ENCODE results near the gene HSDL1.

HSDL1 gene

DNA sequence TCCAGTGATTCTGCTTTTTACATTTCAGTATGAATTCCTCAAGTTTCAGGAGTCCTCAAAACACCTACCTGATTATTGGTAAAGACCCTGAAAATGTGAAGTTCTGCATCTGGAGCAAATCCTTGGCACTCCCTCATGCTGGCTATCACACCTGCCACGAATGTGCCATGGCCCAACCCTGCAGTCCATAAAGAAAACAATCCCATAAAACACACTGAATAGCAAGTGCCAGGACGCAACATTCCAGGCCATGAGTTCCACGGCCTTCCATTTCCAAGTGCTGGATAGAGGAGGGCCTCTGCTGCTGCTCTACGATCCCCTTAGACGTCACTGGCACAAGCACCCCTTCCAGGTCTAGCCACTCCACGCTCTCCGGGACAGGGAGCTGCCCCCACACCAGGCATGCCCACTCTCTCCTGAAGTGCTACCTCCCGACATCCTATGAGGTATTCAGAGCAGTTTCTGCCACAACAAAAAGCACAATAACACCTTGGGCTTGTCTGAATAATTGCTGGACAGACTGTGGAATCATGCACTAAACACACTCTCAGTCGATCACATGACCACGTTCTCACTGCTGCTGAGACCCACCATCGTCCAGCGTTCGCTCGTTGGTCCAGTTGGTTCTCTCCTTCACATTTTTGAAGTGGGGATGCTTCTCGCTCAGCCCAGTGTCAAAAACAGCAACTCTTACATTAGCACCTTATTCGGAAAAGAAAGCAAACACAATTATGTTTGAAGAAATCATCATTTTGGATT is 51.7 kb downstream of the HSDL1 start:
- peaks cover 30% of the 10 kb centered on the region for H3K36me3 ChIP-seq (ENCODE audit: insufficient read depth, low read length)
- H3K9me3 ChIP-seq (ENCODE audit: control insufficient read depth, insufficient read depth, low read length) = no peaks in the 10 kb centered on the region
- H3K4me1 ChIP-seq (ENCODE audit: insufficient read depth, low read length) = no peaks in the 10 kb centered on the region
- no peak overlapping the region for H3K9ac ChIP-seq (ENCODE audit: low read depth, low read length)

DNA sequence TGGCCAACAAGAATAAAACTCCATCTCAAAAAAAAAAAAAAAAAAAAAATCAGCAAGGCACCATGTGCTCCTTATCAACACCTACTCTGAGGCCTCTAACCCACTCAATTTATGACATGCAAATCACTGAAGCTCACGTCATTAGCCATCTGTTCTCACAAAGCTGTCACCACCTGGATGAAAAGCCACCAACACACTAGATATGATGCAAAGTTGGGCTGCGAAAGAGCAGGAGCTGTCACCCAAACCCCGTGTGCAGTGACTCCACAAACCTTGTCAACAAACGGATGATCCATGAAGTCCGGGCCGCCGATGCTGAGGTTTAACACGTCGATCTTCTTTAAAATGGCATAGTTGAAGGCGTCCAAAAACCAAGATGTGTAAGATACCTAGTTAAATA is 53.5 kb downstream of the HSDL1 start:
- H3K36me3 ChIP-seq (ENCODE audit: insufficient read depth, low read length) = peaks cover 30% of the 10 kb centered on the region
- H3K9me3 ChIP-seq (ENCODE audit: control insufficient read depth, insufficient read depth, low read length) = no peaks in the 10 kb centered on the region
- no peak overlapping the region for H3K9ac ChIP-seq (ENCODE audit: low read depth, low read length)
- no peaks in the 10 kb centered on the region for H3K4me1 ChIP-seq (ENCODE audit: insufficient read depth, low read length)

DNA sequence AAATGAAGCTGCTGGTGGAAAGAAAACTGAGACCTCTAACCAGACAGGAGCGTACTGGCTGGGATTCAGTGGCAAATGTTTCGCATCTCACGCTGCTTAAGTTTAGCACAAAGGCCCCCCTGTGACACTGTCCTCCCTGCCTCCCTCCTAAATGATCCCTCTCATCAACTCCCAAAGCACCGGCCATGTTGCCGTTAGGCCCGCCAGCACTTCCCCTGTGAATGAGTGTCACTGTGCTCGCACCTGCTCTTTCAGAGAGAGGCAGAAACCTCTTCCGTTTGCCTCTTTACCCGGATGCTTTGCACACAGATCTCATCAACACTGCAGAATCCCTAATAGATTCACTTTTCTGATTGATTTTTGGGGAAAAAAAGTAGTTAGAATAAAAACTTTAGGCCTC is 54.8 kb downstream of the HSDL1 start:
- H3K9me3 ChIP-seq (ENCODE audit: control insufficient read depth, insufficient read depth, low read length) = no peaks in the 10 kb centered on the region
- no peaks in the 10 kb centered on the region for H3K4me1 ChIP-seq (ENCODE audit: insufficient read depth, low read length)
- H3K9ac ChIP-seq (ENCODE audit: low read depth, low read length) = no peak overlapping the region
- H3K36me3 ChIP-seq (ENCODE audit: insufficient read depth, low read length) = peaks cover 26% of the 10 kb centered on the region

GRCh38 chr16:84088695-84089395 is 56.1 kb downstream of the HSDL1 start:
- H3K4me1 ChIP-seq (ENCODE audit: insufficient read depth, low read length) = no peaks in the 10 kb centered on the region
- H3K9me3 ChIP-seq (ENCODE audit: control insufficient read depth, insufficient read depth, low read length) = no peaks in the 10 kb centered on the region
- H3K9ac ChIP-seq (ENCODE audit: low read depth, low read length) = no peak overlapping the region
- peaks cover 21% of the 10 kb centered on the region for H3K36me3 ChIP-seq (ENCODE audit: insufficient read depth, low read length)

DNA sequence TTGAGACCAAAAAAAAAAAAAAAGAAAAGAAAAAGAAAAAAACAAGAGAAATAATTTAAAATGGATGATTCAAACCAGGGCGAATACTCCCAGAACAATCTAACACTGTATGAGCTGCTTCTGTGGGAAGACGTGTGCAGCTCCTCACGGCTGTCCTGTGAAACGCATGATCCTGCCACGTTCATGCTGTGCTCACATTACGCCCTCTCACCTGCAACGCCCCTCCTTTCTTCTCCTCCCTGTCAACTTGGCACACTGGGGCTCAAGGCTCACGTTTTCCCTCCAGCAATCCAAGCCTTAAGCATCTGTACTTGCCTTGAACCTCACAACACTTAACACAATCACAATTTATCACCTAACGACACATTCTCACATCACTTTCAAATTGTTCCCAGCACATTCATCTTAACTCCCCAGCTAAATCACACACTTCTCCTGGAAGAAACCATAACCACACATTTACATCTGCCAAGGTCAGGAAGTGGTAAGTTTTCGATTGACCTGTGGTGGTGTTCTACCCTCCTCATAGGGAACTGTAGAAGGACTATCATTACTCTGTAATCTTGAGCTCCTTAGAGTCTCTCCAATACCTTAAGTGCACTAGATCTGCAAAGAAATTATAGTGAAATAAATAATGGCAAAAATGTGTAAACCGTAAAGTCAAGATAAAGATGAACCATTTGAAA is 57.4 kb downstream of the HSDL1 start:
- Histone ChIP-seq H3K9me3 (ENCODE audit: control insufficient read depth, insufficient read depth, low read length) (no peaks in the 10 kb centered on the region), H3K36me3 (ENCODE audit: insufficient read depth, low read length) (peaks cover 10% of the 10 kb centered on the region), H3K4me1 (ENCODE audit: insufficient read depth, low read length) (no peaks in the 10 kb centered on the region), H3K9ac (ENCODE audit: low read depth, low read length) (no peak overlapping the region)

DNA sequence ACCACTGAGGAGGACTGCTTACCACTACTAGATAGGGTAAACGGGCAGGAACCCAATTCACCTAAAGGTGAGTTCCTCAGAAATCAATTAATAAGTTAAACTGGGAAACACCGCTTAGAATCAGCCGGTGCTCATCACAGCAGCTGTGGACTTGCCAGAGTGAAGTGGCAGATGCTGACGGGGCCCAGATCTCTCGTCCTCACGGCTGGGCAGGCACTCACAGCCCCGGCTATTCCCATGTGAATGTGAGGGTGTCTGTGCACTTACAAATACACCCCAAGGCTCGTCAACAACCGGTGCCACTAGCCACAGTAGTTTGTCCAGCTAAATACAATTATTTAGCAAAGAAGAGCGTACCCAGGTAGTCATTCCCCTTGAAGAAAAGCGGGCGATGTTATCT is 58.0 kb downstream of the HSDL1 start:
- Histone ChIP-seq H3K9me3 (ENCODE audit: control insufficient read depth, insufficient read depth, low read length) (no peaks in the 10 kb centered on the region), H3K36me3 (ENCODE audit: insufficient read depth, low read length) (peaks cover 10% of the 10 kb centered on the region), H3K9ac (ENCODE audit: low read depth, low read length) (no peak overlapping the region), H3K4me1 (ENCODE audit: insufficient read depth, low read length) (no peaks in the 10 kb centered on the region)

GRCh38 chr16:84086341-84086740 is 58.6 kb downstream of the HSDL1 start:
- H3K4me1 ChIP-seq (ENCODE audit: insufficient read depth, low read length) = no peaks in the 10 kb centered on the region
- H3K36me3 ChIP-seq (ENCODE audit: insufficient read depth, low read length) = peaks cover 10% of the 10 kb centered on the region
- H3K9me3 ChIP-seq (ENCODE audit: control insufficient read depth, insufficient read depth, low read length) = no peaks in the 10 kb centered on the region
- no peak overlapping the region for H3K9ac ChIP-seq (ENCODE audit: low read depth, low read length)

DNA sequence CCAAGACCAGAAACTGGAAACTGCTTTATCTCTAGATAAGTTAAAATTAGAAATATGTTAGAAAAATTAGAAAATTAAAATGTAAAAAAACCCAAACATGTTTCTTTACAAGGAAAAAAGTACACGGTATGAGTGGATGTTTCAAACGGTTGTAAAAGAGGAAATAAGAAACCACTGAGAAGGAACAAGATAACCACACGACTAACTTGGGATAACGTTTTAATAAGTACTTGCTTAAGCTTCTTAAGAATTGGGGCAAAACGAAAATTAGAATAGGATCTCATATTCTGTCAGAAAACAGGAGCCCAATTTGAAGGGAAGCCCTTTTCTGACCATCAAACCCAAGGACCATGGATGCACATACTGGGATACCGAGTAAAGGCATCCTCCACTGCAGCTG is 59.2 kb downstream of the HSDL1 start:
- peaks cover 10% of the 10 kb centered on the region for H3K36me3 ChIP-seq (ENCODE audit: insufficient read depth, low read length)
- no peak overlapping the region for H3K9ac ChIP-seq (ENCODE audit: low read depth, low read length)

DNA sequence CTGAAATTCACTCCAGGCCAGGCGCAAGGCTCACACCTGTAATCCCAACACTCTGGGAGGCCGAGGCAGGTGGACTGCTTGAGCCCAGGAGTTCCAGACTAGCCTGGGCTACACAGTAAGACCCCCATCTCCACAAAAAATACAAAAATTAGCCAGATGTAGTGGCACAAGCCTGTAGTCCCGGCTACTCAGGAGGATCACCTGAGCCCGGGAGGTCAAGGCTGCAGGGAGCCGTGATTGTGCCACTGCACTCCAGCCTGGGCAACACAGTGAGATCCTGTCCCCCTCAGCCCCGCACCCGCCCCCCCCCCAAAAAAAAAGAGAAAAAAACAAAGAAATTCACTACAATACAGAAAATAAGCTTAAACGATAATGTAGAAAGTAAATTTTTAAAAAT is 59.7 kb downstream of the HSDL1 start:
- no peaks in the 10 kb centered on the region for H3K9me3 ChIP-seq (ENCODE audit: control insufficient read depth, insufficient read depth, low read length)
- no peak overlapping the region for H3K9ac ChIP-seq (ENCODE audit: low read depth, low read length)
- H3K36me3 ChIP-seq (ENCODE audit: insufficient read depth, low read length) = peaks cover 10% of the 10 kb centered on the region
- no peaks in the 10 kb centered on the region for H3K4me1 ChIP-seq (ENCODE audit: insufficient read depth, low read length)

More for the DNA sequence above, 59.2 kb downstream of the HSDL1 start:
- Histone ChIP-seq H3K4me1 (ENCODE audit: insufficient read depth, low read length) (no peaks in the 10 kb centered on the region), H3K9me3 (ENCODE audit: control insufficient read depth, insufficient read depth, low read length) (no peaks in the 10 kb centered on the region)

- Histone ChIP-seq H3K9ac (ENCODE audit: low read depth, low read length) (no peak overlapping the region), H3K4me1 (ENCODE audit: insufficient read depth, low read length) (no peaks in the 10 kb centered on the region), H3K9me3 (ENCODE audit: control insufficient read depth, insufficient read depth, low read length) (no peaks in the 10 kb centered on the region), H3K36me3 (ENCODE audit: insufficient read depth, low read length) (peaks cover 10% of the 10 kb centered on the region)
Observed at GRCh38 chr16:84084570-84085270, 60.3 kb downstream of the HSDL1 start.

DNA sequence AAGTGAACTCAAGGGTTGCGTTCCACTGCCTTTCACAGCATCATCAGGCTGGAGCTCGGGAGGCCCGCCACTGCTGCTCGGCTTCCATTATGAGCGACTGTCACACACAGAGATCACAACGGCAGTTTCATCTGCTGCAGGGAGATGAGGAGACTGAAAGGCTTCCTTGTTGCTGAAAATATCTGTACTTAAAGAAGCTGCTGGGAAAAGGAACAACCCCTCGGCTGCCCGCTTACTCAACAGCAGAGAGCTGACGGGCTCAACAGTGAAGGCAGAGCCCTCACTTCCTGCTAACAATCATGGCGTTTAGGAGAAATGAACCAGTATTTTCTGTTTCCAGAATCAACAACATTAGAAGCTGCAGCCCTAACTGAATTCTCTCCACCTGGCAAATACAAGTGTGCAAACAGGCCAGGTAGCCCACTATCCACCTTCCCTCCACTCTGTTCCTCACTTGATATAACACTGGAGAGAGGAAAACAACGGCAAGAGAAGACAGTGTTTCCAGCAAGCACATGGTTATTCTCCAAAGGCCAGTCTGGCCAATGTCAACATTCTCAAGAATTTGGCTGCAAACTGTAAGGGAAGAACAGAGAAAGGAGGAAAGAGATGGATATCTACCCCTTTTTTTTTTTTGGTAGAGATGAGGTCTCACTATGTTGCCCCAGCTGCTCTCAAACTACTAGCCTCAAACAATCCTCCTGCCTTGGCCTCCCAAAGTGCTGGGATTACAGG is 62.0 kb downstream of the HSDL1 start:
- Histone ChIP-seq H3K36me3 (ENCODE audit: insufficient read depth, low read length) (peaks cover 6% of the 10 kb centered on the region), H3K9me3 (ENCODE audit: control insufficient read depth, insufficient read depth, low read length) (no peaks in the 10 kb centered on the region), H3K9ac (ENCODE audit: low read depth, low read length) (no peak overlapping the region), H3K4me1 (ENCODE audit: insufficient read depth, low read length) (no peaks in the 10 kb centered on the region)

GRCh38 chr16:84082110-84082509 is 62.9 kb downstream of the HSDL1 start:
- H3K36me3 ChIP-seq (ENCODE audit: insufficient read depth, low read length) = peaks cover 6% of the 10 kb centered on the region

DNA sequence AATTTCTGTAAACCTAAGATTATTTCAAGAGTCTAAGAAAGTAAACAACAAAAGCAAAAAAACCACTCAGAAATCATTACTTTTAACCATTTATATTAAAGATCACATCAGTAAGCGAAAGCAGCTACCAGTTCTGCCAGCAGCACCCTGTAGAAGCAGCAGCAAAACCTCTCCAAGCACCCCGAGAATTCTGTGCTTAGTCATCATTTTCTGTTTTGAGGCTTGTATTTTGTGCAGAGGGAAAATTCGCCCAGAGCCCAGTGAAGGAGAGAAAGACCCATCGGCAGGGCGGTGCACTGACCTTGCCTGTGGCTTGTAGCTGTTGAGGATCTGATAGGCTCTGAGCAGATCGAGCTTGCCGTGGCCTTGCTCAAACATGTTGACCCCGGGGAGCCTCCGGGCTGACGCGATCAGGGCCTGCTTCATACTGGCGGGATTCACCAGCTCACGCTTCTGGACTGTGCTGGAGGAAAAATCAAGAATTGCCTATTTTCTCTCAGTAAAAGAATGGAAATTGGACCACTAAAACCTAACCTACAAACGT is 63.5 kb downstream of the HSDL1 start:
- H3K9ac ChIP-seq (ENCODE audit: low read depth, low read length) = no peak overlapping the region

More at GRCh38 chr16:84082110-84082509, 62.9 kb downstream of the HSDL1 start:
- Histone ChIP-seq H3K9ac (ENCODE audit: low read depth, low read length) (no peak overlapping the region), H3K9me3 (ENCODE audit: control insufficient read depth, insufficient read depth, low read length) (no peaks in the 10 kb centered on the region), H3K4me1 (ENCODE audit: insufficient read depth, low read length) (no peaks in the 10 kb centered on the region)

More for the DNA sequence above, 63.5 kb downstream of the HSDL1 start:
- H3K4me1 ChIP-seq (ENCODE audit: insufficient read depth, low read length) = no peaks in the 10 kb centered on the region
- no peaks in the 10 kb centered on the region for H3K9me3 ChIP-seq (ENCODE audit: control insufficient read depth, insufficient read depth, low read length)
- H3K36me3 ChIP-seq (ENCODE audit: insufficient read depth, low read length) = peaks cover under 1% of the 10 kb centered on the region
